Thoracic aorta (tissue), 2 donors: ENCODE results near the gene RNF6. TPM values are rescaled to one million over a fixed set of nuclear protein-coding genes. Genes with fewer than 3 reads are reported as not detected.

Experiments
- ATAC-seq: fragments of 150-250 bp; one replicate; pipeline ENCODE4 v1.8.0; 2017; ENCODE audit warnings: low read depth; ENCODE audit not compliant: insufficient number of reproducible peaks, low FRiP score
- DNase-seq: peaks from one replicate; pipeline ENCODE4 v3.0.0-alpha.2; 2020; ENCODE audit warnings: low spot score
- H3K27ac ChIP-seq, 2 donors: fragments of 200-600 bp; sonication (generic); 1 replicate in 1 of 2; 2 replicates in 1 of 2; pipeline ENCODE4 v1.5.1; 2016; ENCODE audit warnings: mild to moderate bottlenecking in 2 of 2, moderate library complexity in 2 of 2
- H3K27me3 ChIP-seq: fragments of 200-600 bp; sonication (generic); replicated peaks from 2 replicates; pipeline ENCODE4 v1.6.0; 2016; ENCODE audit warnings: mild to moderate bottlenecking; ENCODE audit not compliant: insufficient read depth
- H3K36me3 ChIP-seq: fragments of 200-600 bp; sonication (generic); one replicate; pipeline ENCODE4 v1.5.1; 2016
- H3K4me1 ChIP-seq, 2 donors: fragments of 200-600 bp; sonication (generic); 1 replicate in 1 of 2; 2 replicates in 1 of 2; pipeline versions ENCODE4 v1.5.1 to v1.6.0; 2016; ENCODE audit warnings: low read depth in 2 of 2, mild to moderate bottlenecking in 1 of 2; ENCODE audit not compliant: control insufficient read depth in 1 of 2
- H3K4me3 ChIP-seq: fragments of 200-600 bp; sonication (generic); 2 replicates; pipeline ENCODE4 v1.5.1; 2016; ENCODE audit warnings: mild to moderate bottlenecking
- H3K9me3 ChIP-seq: fragments of 200-600 bp; sonication (generic); 2 replicates; pipeline ENCODE4 v1.5.1; 2016
- CTCF ChIP-seq: fragments of 200-600 bp; sonication (generic); IDR thresholded peaks from one replicate; pipeline ENCODE4 v1.5.1; 2019; ENCODE audit warnings: antibody characterized with exemption
- total RNA-seq, 2 donors: library from RNA; depleted of rRNA; stranded (reverse); fragments of >200 nt; gene quantifications; one replicate each; pipeline versions ENCODE4 v1.1.0 to v1.2.3, GENCODE V29; 2016

Gene RNF6
- total RNA-seq, 2 donors from 2014 or later = 22.6 to 23.6 TPM

- Histone ChIP-seq H3K36me3 (no peaks in the 10 kb centered on the region), H3K9me3 (no peaks in the 10 kb centered on the region), H3K27me3 (no peaks in the 10 kb centered on the region), H3K4me3 (no peak overlapping the region), H3K27ac (no peak overlapping the region), H3K4me1 (peaks cover 1 to 2% of the 10 kb centered on the region in 2 donors)
- DNase-seq (no peak), ATAC-seq (no peak)
- TF ChIP-seq CTCF = no peak
Observed at GRCh38 chr13:26225896-26226617, 3.9 kb upstream of the RNF6 start.

GRCh38 chr13:26222520-26223046 is 469 bp upstream of the RNF6 start:
- peak overlapping the region; percentile 95 to 99 for H3K27ac ChIP-seq
- H3K27me3 ChIP-seq = no peaks in the 10 kb centered on the region
- H3K9me3 ChIP-seq = no peaks in the 10 kb centered on the region
- no peak for TF ChIP-seq CTCF
- peaks cover 14% of the 10 kb centered on the region for H3K36me3 ChIP-seq
- H3K4me3 ChIP-seq = peak overlapping the region; percentile 90
- H3K4me1 ChIP-seq = peaks cover 13 to 21% of the 10 kb centered on the region in 2 donors
- peak; percentile 71 for ATAC-seq
- DNase-seq = no peak

GRCh38 chr13:26221399-26221720 is 754 bp downstream of the RNF6 start:
- Histone ChIP-seq H3K36me3 (peaks cover 25% of the 10 kb centered on the region), H3K4me1 (peaks cover 13 to 21% of the 10 kb centered on the region in 2 donors), H3K9me3 (no peaks in the 10 kb centered on the region), H3K4me3 (peak overlapping the region; percentile 90), H3K27me3 (no peaks in the 10 kb centered on the region), H3K27ac (peak overlapping the region; percentile 95 to 99)
- no peak for TF ChIP-seq CTCF
- DNase-seq (no peak), ATAC-seq (peak; percentile 42)

- Histone ChIP-seq H3K4me1 (peaks cover 13 to 21% of the 10 kb centered on the region in 2 donors), H3K27me3 (no peaks in the 10 kb centered on the region), H3K4me3 (peak overlapping the region; percentile 90), H3K36me3 (peaks cover 28% of the 10 kb centered on the region), H3K27ac (no peak overlapping the region), H3K9me3 (no peaks in the 10 kb centered on the region)
- TF ChIP-seq CTCF = no peak
- no peak for ATAC-seq
- DNase-seq = no peak
Observed at GRCh38 chr13:26220575-26220974, 1.5 kb downstream of the RNF6 start.

- peaks cover 36% of the 10 kb centered on the region for H3K36me3 ChIP-seq
- H3K9me3 ChIP-seq = no peaks in the 10 kb centered on the region
- ATAC-seq (no peak), DNase-seq (no peak)
- no peak overlapping the region for H3K4me3 ChIP-seq
- no peak for TF ChIP-seq CTCF
- H3K27ac ChIP-seq = no peak overlapping the region
- peaks cover 13 to 21% of the 10 kb centered on the region in 2 donors for H3K4me1 ChIP-seq
- no peaks in the 10 kb centered on the region for H3K27me3 ChIP-seq
Observed at GRCh38 chr13:26219726-26220125, 2.4 kb downstream of the RNF6 start.
